ENCODE measurements around the gene TNS4.

DNA sequence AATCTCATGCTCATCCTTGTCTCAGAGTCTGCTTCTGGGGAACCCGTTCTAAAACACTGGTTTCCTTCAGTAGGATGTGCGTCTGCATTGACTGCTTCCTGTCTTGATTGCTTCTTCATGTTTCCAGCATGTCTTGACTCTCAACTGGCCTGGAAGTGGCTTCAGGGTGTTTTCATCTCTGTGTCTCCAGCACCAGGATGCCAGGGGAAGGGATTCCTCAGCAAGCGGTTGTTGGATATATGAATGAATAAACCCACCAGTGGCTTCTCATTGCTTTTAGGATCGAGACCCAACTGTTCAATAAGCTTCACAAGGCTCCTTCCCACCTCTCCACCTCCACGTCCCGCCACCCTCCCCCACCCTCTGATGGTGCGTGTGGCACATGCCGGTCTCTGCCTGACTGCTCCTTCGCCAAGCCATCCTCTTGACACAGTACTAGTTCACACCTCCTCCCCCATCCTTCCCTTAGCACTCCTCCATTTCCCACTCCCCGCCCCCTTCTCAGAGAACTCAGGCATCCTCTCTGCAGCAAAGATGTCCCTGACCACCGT, 14.1 kb upstream of the TNS4 start:
- TF ChIP-seq, protein P1, sequence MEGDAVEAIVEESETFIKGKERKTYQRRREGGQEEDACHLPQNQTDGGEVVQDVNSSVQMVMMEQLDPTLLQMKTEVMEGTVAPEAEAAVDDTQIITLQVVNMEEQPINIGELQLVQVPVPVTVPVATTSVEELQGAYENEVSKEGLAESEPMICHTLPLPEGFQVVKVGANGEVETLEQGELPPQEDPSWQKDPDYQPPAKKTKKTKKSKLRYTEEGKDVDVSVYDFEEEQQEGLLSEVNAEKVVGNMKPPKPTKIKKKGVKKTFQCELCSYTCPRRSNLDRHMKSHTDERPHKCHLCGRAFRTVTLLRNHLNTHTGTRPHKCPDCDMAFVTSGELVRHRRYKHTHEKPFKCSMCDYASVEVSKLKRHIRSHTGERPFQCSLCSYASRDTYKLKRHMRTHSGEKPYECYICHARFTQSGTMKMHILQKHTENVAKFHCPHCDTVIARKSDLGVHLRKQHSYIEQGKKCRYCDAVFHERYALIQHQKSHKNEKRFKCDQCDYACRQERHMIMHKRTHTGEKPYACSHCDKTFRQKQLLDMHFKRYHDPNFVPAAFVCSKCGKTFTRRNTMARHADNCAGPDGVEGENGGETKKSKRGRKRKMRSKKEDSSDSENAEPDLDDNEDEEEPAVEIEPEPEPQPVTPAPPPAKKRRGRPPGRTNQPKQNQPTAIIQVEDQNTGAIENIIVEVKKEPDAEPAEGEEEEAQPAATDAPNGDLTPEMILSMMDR (IDR thresholded peaks at IDR 0.05), result no peak
- TF ChIP-seq POLR2A (IDR thresholded peaks at IDR 0.05), result no peak
- TF ChIP-seq EP300 (IDR thresholded peaks at IDR 0.05), result no peak
- TF ChIP-seq POLR2AphosphoS5 (IDR thresholded peaks at IDR 0.05), result no peak

Data from suprapubic skin (tissue), 4 donors.